PFSK-1 (cell line): ENCODE data around the gene FAM219B.
A peak's percentile ranks its signal among the peaks of the same experiment; 100 is the strongest.

Source experiments
- FOXP2 ChIP-seq: optimal IDR thresholded peaks from 2 replicates; pipeline ENCODE3; 2011; ENCODE audit warnings: borderline replicate concordance, control low read depth, inconsistent platforms; ENCODE audit not compliant: insufficient read depth; ENCODE audit errors: extremely low read length, extremely low read depth
- POLR2AphosphoS5 ChIP-seq: IDR thresholded peaks from 2 replicates; pipeline ENCODE4 v1.6.1; 2012; ENCODE audit warnings: low read depth, mild to moderate bottlenecking, control low read depth, low read length, moderate library complexity
- SIN3A ChIP-seq: IDR thresholded peaks from 2 replicates; pipeline ENCODE4 v1.6.1; 2012; ENCODE audit warnings: mild to moderate bottlenecking, low read length, moderate library complexity, borderline replicate concordance; ENCODE audit not compliant: insufficient read depth
- TAF1 ChIP-seq: IDR thresholded peaks from 2 replicates; pipeline ENCODE4 v1.6.1; 2012; ENCODE audit warnings: low read length, control low read depth, borderline replicate concordance; ENCODE audit not compliant: insufficient read depth
- TF ChIP-seq, protein P1 (sequence below), 2 experiments: IDR thresholded peaks; 2 replicates each; pipeline versions ENCODE4 v1.6.1 to v1.8.0; 2011 to 2012; ENCODE audit warnings: low read depth in 2 of 2, low read length in 2 of 2, control low read depth in 1 of 2, inconsistent platforms in 1 of 2, mild to moderate bottlenecking in 1 of 2, moderate library complexity in 1 of 2; ENCODE audit not compliant: insufficient read depth in 1 of 2

FAM219B gene

GRCh38 chr15:74889390-74889882 lies 17.2 kb downstream of the FAM219B start:
- TF ChIP-seq TAF1 (no peak), FOXP2 (peak; percentile 56)

GRCh38 chr15:74888716-74889115 lies 17.9 kb downstream of the FAM219B start:
- TF ChIP-seq SIN3A, result no peak
- TF ChIP-seq POLR2AphosphoS5, result no peak
- TF ChIP-seq TAF1, result no peak
- TF ChIP-seq, protein P1, sequence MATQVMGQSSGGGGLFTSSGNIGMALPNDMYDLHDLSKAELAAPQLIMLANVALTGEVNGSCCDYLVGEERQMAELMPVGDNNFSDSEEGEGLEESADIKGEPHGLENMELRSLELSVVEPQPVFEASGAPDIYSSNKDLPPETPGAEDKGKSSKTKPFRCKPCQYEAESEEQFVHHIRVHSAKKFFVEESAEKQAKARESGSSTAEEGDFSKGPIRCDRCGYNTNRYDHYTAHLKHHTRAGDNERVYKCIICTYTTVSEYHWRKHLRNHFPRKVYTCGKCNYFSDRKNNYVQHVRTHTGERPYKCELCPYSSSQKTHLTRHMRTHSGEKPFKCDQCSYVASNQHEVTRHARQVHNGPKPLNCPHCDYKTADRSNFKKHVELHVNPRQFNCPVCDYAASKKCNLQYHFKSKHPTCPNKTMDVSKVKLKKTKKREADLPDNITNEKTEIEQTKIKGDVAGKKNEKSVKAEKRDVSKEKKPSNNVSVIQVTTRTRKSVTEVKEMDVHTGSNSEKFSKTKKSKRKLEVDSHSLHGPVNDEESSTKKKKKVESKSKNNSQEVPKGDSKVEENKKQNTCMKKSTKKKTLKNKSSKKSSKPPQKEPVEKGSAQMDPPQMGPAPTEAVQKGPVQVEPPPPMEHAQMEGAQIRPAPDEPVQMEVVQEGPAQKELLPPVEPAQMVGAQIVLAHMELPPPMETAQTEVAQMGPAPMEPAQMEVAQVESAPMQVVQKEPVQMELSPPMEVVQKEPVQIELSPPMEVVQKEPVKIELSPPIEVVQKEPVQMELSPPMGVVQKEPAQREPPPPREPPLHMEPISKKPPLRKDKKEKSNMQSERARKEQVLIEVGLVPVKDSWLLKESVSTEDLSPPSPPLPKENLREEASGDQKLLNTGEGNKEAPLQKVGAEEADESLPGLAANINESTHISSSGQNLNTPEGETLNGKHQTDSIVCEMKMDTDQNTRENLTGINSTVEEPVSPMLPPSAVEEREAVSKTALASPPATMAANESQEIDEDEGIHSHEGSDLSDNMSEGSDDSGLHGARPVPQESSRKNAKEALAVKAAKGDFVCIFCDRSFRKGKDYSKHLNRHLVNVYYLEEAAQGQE (IDR thresholded peaks at IDR 0.05; ENCODE audit: insufficient read depth in 1 of 2, low read depth in 2 of 2, low read length in 2 of 2), result no peak
- TF ChIP-seq FOXP2, result no peak

DNA sequence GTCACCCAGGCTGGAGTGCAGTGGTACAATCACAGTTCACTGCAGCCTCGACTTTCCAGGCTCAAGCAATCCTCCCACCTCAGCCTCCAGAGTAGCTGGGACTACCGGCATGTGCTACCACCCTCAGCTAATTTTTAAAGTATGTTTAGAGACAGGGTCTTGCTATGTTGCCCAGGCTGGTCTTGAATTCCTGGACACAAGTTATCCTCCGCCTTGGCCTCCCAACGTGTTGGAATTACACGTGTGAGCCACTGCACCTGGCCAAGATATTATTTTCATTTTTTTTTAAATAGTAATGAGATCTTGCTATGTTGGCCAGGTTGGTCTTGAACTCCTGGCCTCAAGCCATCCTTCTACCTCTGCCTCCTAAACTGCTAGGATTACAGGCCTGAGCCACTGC lies 21.2 kb downstream of the FAM219B start:
- TF ChIP-seq SIN3A, result no peak
- no peak for TF ChIP-seq POLR2AphosphoS5
- TF ChIP-seq, protein P1 (IDR thresholded peaks at IDR 0.05; ENCODE audit: insufficient read depth in 1 of 2, low read depth in 2 of 2, low read length in 2 of 2), result no peak
- TF ChIP-seq TAF1, result no peak
- TF ChIP-seq FOXP2, result no peak

DNA sequence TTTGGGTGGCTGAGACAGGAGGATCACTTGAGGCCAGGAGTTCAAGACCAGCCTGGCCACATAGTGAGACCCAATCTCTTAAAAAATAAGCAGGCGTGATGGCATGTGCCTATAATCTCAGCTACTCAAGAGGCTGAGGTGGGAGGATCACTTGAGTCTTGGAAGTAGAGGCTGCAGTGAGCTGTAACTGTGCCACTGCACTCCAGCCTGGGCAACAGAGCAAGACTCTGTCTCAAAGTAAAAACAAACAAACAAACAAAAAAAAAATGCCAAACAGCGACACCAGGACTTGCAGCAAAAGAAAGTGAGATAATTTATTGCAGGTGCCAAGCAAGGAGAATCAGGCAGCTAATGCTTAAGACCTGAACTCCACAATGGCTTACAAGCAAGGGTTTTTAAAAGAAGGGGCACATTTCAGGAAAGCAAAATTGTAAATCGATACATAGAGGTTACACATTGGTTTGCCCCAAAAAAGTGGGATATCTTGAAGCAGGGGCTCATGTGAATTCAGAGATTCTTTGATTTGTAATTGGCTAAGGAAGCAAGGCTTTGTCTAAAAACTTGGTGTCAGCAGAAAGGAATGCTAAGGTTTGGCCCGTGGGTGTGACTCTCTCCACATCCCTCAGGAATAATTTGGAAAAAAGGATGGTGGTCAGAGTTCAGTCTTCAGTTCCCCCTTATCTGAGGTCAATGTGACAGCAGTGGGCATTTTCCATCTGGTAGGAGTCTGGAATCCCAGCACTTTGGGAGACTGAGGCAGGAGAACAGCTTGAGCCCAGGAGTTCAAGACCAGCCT lies 22.0 kb downstream of the FAM219B start:
- TF ChIP-seq TAF1, result no peak

GRCh38 chr15:74882528-74882927 lies 24.1 kb downstream of the FAM219B start:
- TF ChIP-seq SIN3A (no peak), POLR2AphosphoS5 (no peak), FOXP2 (no peak), TAF1 (no peak)
- TF ChIP-seq, protein P1 (IDR thresholded peaks at IDR 0.05; ENCODE audit: insufficient read depth in 1 of 2, low read depth in 2 of 2, low read length in 2 of 2), result no peak

DNA sequence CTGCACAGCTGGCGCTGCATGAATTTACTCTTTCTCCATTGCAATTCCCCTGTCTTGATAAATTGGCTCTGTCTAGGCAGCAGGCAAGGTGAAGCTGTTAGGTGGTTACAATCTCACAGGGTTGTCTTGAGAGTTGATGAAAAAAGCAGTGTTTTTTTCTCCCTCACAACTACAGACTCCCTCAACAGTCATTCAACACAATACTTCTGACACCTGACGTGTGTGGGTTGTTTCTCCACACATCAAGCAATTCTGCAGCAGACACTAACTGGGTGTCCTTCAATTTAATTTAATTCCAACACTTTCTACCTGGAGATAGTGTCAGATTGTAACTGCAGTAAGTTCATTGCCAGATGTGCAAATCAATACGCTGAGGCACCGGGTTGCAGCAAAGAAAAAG lies 28.4 kb downstream of the FAM219B start:
- TF ChIP-seq SIN3A, result no peak
- TF ChIP-seq TAF1, result no peak
- TF ChIP-seq POLR2AphosphoS5, result no peak
- TF ChIP-seq FOXP2, result no peak
